H9 (cell line): ENCODE data around the gene NPAS3. TPM values are rescaled to one million over a fixed set of nuclear protein-coding genes. Genes with fewer than 3 reads are reported as not detected.

Experiments used
- DNase-seq: peaks from one replicate; pipeline ENCODE4 v3.0.0-alpha.2; 2017
- H2AFZ ChIP-seq: one replicate; pipeline ENCODE4 v1.6.1; 2013; ENCODE audit warnings: mild to moderate bottlenecking, low read length, control low read depth, moderate library complexity
- H2AK5ac ChIP-seq: 2 replicates; pipeline ENCODE4 v1.6.1; 2013; ENCODE audit warnings: low read length, control low read depth, mixed read lengths; ENCODE audit not compliant: insufficient read length
- H2BK120ac ChIP-seq: one replicate; pipeline ENCODE4 v1.6.1; 2013; ENCODE audit warnings: low read depth, mild to moderate bottlenecking, low read length, control low read depth, inconsistent platforms; ENCODE audit not compliant: poor library complexity, severe bottlenecking
- H2BK12ac ChIP-seq: 2 replicates; pipeline ENCODE4 v1.6.1; 2013; ENCODE audit warnings: low read length, control low read depth, mixed read lengths, low read depth; ENCODE audit not compliant: insufficient read length
- H2BK15ac ChIP-seq: 2 replicates; pipeline ENCODE4 v1.6.1; 2013; ENCODE audit warnings: low read depth, low read length, control low read depth
- H2BK20ac ChIP-seq: one replicate; pipeline ENCODE4 v1.6.1; 2013; ENCODE audit warnings: low read depth, mild to moderate bottlenecking, low read length, control low read depth, inconsistent platforms; ENCODE audit not compliant: poor library complexity, severe bottlenecking
- H2BK5ac ChIP-seq: 2 replicates; pipeline ENCODE4 v1.6.1; 2013; ENCODE audit warnings: low read length, control low read depth, mixed read lengths; ENCODE audit not compliant: insufficient read length
- H3K14ac ChIP-seq: 2 replicates; pipeline ENCODE4 v1.6.1; 2013; ENCODE audit warnings: low read length, control low read depth; ENCODE audit not compliant: insufficient read depth
- H3K18ac ChIP-seq: 2 replicates; pipeline ENCODE4 v1.6.1; 2013; ENCODE audit warnings: low read depth, mild to moderate bottlenecking, mixed read lengths, low read length, control low read depth; ENCODE audit not compliant: insufficient read length
- H3K23ac ChIP-seq: 2 replicates; pipeline ENCODE4 v1.6.1; 2013; ENCODE audit warnings: low read length, control low read depth, mixed read lengths, low read depth; ENCODE audit not compliant: insufficient read length
- H3K23me2 ChIP-seq: 2 replicates; pipeline ENCODE4 v1.6.1; 2013; ENCODE audit warnings: low read depth, mild to moderate bottlenecking, mixed read lengths, low read length, control low read depth; ENCODE audit not compliant: insufficient read length, poor library complexity, severe bottlenecking
- H3K27ac ChIP-seq: 2 replicates; pipeline ENCODE4 v1.5.1; 2013; ENCODE audit warnings: low read length, control low read depth, mixed read lengths, low read depth; ENCODE audit not compliant: insufficient read length
- H3K27me3 ChIP-seq: 2 replicates; pipeline ENCODE4 v1.6.1; 2013; ENCODE audit warnings: low read length, control low read depth, inconsistent platforms; ENCODE audit not compliant: insufficient read depth
- H3K4ac ChIP-seq: 2 replicates; pipeline ENCODE4 v1.6.1; 2013; ENCODE audit warnings: low read depth, mild to moderate bottlenecking, control low read depth, inconsistent platforms, low read length, moderate library complexity
- H3K4me1 ChIP-seq: 2 replicates; pipeline ENCODE4 v1.6.1; 2013; ENCODE audit warnings: low read length, control low read depth, inconsistent platforms; ENCODE audit not compliant: insufficient read depth
- H3K4me2 ChIP-seq: 2 replicates; pipeline ENCODE4 v1.6.1; 2013; ENCODE audit warnings: low read length, control low read depth, mixed read lengths; ENCODE audit not compliant: insufficient read length, insufficient read depth
- H3K56ac ChIP-seq: 2 replicates; pipeline ENCODE4 v1.6.1; 2013; ENCODE audit warnings: low read depth, mild to moderate bottlenecking, mixed read lengths, low read length, control low read depth; ENCODE audit not compliant: insufficient read length
- H3K79me1 ChIP-seq: 2 replicates; pipeline ENCODE4 v1.6.1; 2013; ENCODE audit warnings: low read depth, mild to moderate bottlenecking, moderate library complexity, low read length, control low read depth, inconsistent platforms; ENCODE audit not compliant: insufficient read depth, poor library complexity, severe bottlenecking
- H3K79me2 ChIP-seq: 2 replicates; pipeline ENCODE4 v1.6.1; 2013; ENCODE audit warnings: low read length, control low read depth, inconsistent platforms; ENCODE audit not compliant: insufficient read depth
- H3K9ac ChIP-seq: 2 replicates; pipeline ENCODE4 v1.6.1; 2013; ENCODE audit warnings: low read length, control low read depth, mixed read lengths; ENCODE audit not compliant: insufficient read length; ENCODE audit errors: extremely low read depth
- H3K9me3 ChIP-seq: one replicate; pipeline ENCODE4 v1.6.1; 2013; ENCODE audit warnings: low read depth, low read length, inconsistent platforms; ENCODE audit not compliant: control insufficient read depth
- H3T11ph ChIP-seq: one replicate; pipeline ENCODE4 v1.6.1; 2013; ENCODE audit warnings: mild to moderate bottlenecking, low read length, control low read depth, inconsistent platforms
- H4K20me1 ChIP-seq: one replicate; pipeline ENCODE4 v1.6.1; 2013; ENCODE audit not compliant: control insufficient read depth, insufficient read length, insufficient read depth
- H4K5ac ChIP-seq: 2 replicates; pipeline ENCODE4 v1.6.1; 2013; ENCODE audit warnings: low read depth, mild to moderate bottlenecking, mixed read lengths, low read length, control low read depth; ENCODE audit not compliant: insufficient read length
- H4K8ac ChIP-seq: replicated peaks from 2 replicates; pipeline ENCODE4 v1.6.1; 2013; ENCODE audit warnings: low read length, control low read depth, mixed read lengths, low read depth; ENCODE audit not compliant: insufficient read length
- H4K91ac ChIP-seq: 2 replicates; pipeline ENCODE4 v1.6.1; 2013; ENCODE audit warnings: low read depth, mild to moderate bottlenecking, moderate library complexity, mixed read lengths, low read length, control low read depth; ENCODE audit not compliant: insufficient read length
- H3K27ac Mint-ChIP-seq, 3 experiments: 2 replicates in 2 of 3; 3 replicates in 1 of 3; pipeline ENCODE4 v1.8.0; 2020 to 2021; ENCODE audit warnings: mixed read lengths in 3 of 3, mild to moderate bottlenecking in 1 of 3, moderate library complexity in 1 of 3
- H3K27me3 Mint-ChIP-seq: 2 replicates; pipeline ENCODE4 v1.8.0; 2021; ENCODE audit warnings: low read depth, mild to moderate bottlenecking, moderate library complexity, mixed read lengths
- H3K36me3 Mint-ChIP-seq, 3 experiments: 2 replicates in 2 of 3; 3 replicates in 1 of 3; pipeline ENCODE4 v1.8.0; 2020 to 2021; ENCODE audit warnings: low read depth in 3 of 3, mixed read lengths in 3 of 3; ENCODE audit not compliant: insufficient read depth in 1 of 3
- H3K4me1 Mint-ChIP-seq, 2 experiments: 2 replicates each; pipeline ENCODE4 v1.8.0; 2020; ENCODE audit warnings: mixed read lengths in 2 of 2
- H3K4me3 Mint-ChIP-seq, 2 experiments: 2 replicates in 1 of 2; 3 replicates in 1 of 2; pipeline ENCODE4 v1.8.0; 2020 to 2021; ENCODE audit warnings: mild to moderate bottlenecking in 2 of 2, mixed read lengths in 2 of 2, moderate library complexity in 1 of 2
- H3K9me3 Mint-ChIP-seq, 2 experiments: 2 replicates in 1 of 2; 3 replicates in 1 of 2; pipeline ENCODE4 v1.8.0; 2020; ENCODE audit warnings: mild to moderate bottlenecking in 2 of 2, mixed read lengths in 2 of 2, moderate library complexity in 1 of 2
- CTCF ChIP-seq: fragments of 200-600 bp; sonication (generic); conservative IDR thresholded peaks from 3 replicates; pipeline ENCODE4 v1.8.0; 2021; ENCODE audit warnings: antibody characterized with exemption, mild to moderate bottlenecking
- WGBS: extraction: QIAGEN DNeasy Blood & Tissue Kit; methylation state at CpG from one replicate; pipeline ENCODE4 v1.1.7; 2013; ENCODE audit warnings: missing lambda C conversion rate, low lambda C conversion rate, mixed read lengths; ENCODE audit not compliant: insufficient read length; ENCODE audit errors: extremely low coverage; 5-methylcytosine and 5-hydroxymethylcytosine counted together
- total RNA-seq: library from RNA; stranded (reverse); gene quantifications from 2 replicates; pipeline ENCODE4 v1.2.1, GENCODE V29; 2021

Gene NPAS3
- total RNA-seq, 1 experiment from 2014 or later, result 0.17 TPM

DNA sequence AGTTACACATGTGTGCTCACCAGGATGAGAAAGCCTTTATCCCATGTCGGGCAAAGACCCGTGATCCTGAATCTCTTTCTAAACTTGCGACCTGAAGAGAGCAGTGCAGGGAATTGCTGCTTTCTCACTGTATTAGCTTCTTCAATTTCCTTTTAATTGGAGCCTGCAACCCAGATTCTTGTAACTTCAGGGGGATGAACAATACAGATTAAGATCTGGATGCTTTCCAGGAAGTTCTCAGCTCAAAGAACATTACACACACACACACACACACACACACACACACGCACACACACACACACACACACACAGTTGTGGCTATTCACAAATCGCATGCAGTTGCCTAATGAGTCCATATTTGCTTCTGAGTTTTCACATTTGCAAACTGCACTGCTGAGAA is 268.3 kb downstream of the NPAS3 start:
- WGBS, result no CpG with 5 or more reads among the region's 5 CpGs
- no peak for TF ChIP-seq CTCF

More for the DNA sequence above, 268.3 kb downstream of the NPAS3 start:
- Histone ChIP-seq H3T11ph (no peak overlapping the region), H3K14ac (no peak overlapping the region), H3K23ac (no peak overlapping the region), H2AFZ (no peak overlapping the region), H3K23me2 (no peaks in the 10 kb centered on the region), H3K9me3 (no peaks in the 10 kb centered on the region), H2BK12ac (no peak overlapping the region), H3K4me1 (no peaks in the 10 kb centered on the region), H3K18ac (no peak overlapping the region), H3K4me2 (no peak overlapping the region), H3K27me3 (no peaks in the 10 kb centered on the region), H3K4ac (no peak overlapping the region), H4K91ac (no peak overlapping the region), H3K27ac (no peak overlapping the region), H3K9ac (no peak overlapping the region), H2BK20ac (no peak overlapping the region), H4K5ac (no peak overlapping the region), H3K79me1 (no peaks in the 10 kb centered on the region), H3K79me2 (no peaks in the 10 kb centered on the region), H2BK15ac (no peak overlapping the region), H3K56ac (no peak overlapping the region), H2BK5ac (no peak overlapping the region), H4K8ac (no peak overlapping the region), H4K20me1 (no peaks in the 10 kb centered on the region), H2BK120ac (no peak overlapping the region), H2AK5ac (no peak overlapping the region)
- Mint-ChIP-seq H3K27me3 (no peaks in the 10 kb centered on the region), H3K27ac (no peak overlapping the region), H3K9me3 (no peaks in the 10 kb centered on the region), H3K4me1 (no peaks in the 10 kb centered on the region), H3K4me3 (no peak overlapping the region), H3K36me3 (no peaks in the 10 kb centered on the region)
- DNase-seq, result no peak
